Muscle layer of colon (tissue), 2 donors: ENCODE measurements around the gene NFYC.

Experiments
- H3K27ac ChIP-seq: one replicate; pipeline ENCODE4 v1.7.0; 2013; ENCODE audit warnings: low read depth, mild to moderate bottlenecking, low read length, moderate library complexity
- H3K27me3 ChIP-seq, 2 donors: one replicate each; pipeline ENCODE4 v1.7.0; 2013; ENCODE audit warnings: low read length in 2 of 2, mild to moderate bottlenecking in 2 of 2; ENCODE audit not compliant: insufficient read depth in 2 of 2, control insufficient read depth in 1 of 2
- H3K36me3 ChIP-seq: one replicate; pipeline ENCODE4 v1.7.0; 2013; ENCODE audit warnings: mild to moderate bottlenecking, low read length; ENCODE audit not compliant: insufficient read depth
- H3K4me1 ChIP-seq: one replicate; pipeline ENCODE4 v1.7.0; 2013; ENCODE audit warnings: mild to moderate bottlenecking, low read length; ENCODE audit not compliant: insufficient read depth
- H3K4me3 ChIP-seq, 2 donors: one replicate each; pipeline ENCODE4 v1.7.0; 2013; ENCODE audit warnings: low read length in 2 of 2, low read depth in 1 of 2, mild to moderate bottlenecking in 1 of 2, moderate library complexity in 1 of 2
- H3K9ac ChIP-seq: one replicate; pipeline ENCODE4 v1.7.0; 2013; ENCODE audit warnings: low read length
- H3K9me3 ChIP-seq: one replicate; pipeline ENCODE4 v1.7.0; 2013; ENCODE audit warnings: mild to moderate bottlenecking, low read length
- donor health status: abdominal sarcoma.
- donor health status: Adenocarcinoma of cecum.

Gene NFYC

DNA sequence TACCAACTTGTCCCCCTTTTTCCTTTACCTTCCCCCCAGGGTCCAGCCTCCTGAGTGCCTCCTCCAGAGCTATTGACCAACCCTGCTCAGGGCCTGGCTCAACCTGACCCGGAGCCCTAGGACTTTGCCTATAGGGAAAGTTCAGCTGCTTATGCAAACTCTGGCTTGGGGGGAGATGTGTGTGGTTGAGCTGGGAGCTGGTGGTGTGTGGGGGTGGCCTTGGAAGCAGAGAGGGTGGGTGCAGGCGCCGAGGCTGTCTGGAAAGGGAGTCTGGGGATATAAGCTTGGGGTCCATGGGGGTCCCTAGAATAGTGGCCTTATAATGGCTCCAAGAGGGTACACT is 106.1 kb downstream of the NFYC start:
- Histone ChIP-seq H3K4me1 (peaks cover 65% of the 10 kb centered on the region), H3K9me3 (no peaks in the 10 kb centered on the region), H3K27ac (peak overlapping the region; percentile 83), H3K4me3 (peak overlapping the region in 1 of 2 donors; percentile 31), H3K9ac (peak overlapping the region; percentile 64), H3K27me3 (no peaks in the 10 kb centered on the region), H3K36me3 (peaks cover 5% of the 10 kb centered on the region)

DNA sequence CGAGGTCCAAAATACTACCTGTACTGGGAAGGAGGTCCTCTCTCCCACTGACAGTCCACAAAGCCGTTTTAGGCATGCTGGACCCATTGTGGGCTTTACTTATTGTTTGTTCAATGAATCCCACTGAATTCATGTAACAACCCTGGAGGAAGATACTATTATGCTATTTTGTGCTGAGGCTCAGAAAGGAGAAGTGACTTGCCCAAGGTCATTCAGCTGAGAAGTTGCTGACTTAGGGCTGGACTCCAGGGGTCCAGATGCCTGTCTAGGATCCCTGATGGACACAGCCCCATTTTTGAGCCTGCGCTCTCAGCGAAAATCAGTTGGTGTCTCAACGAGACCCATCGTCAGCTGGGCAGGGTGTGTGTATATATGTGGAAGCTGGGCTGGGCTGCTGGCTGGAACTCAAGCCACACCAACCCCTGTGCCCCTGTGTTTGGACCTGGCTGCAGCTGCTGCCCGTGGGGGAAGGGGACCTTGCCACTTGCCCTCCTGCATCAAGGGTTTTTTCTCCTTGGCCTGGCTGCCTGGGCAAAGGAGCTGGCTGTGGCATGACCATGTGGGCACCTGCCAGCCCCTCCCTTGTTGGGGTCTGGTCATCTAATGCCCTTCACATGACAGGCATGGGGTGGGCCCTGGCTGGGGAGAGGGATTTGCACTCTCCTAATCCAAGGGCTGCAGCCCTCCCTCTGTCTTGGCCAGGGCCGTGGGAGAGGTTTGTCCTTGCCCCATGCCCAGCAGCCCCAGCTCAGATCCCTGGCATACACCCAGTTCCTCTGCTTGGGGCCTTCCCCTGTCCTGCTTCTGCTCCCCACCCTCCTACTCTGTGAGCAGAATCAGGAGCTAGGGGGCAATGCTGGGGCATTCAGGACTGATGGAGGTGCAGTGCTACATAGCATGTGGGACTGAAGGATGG is 107.1 kb downstream of the NFYC start:
- Histone ChIP-seq H3K9ac (peak overlapping the region; percentile 31), H3K27me3 (no peaks in the 10 kb centered on the region), H3K4me1 (peaks cover 68% of the 10 kb centered on the region), H3K36me3 (peaks cover 1% of the 10 kb centered on the region), H3K27ac (peak overlapping the region; percentile 83), H3K9me3 (no peaks in the 10 kb centered on the region), H3K4me3 (peak overlapping the region in 1 of 2 donors; percentile 31)

DNA sequence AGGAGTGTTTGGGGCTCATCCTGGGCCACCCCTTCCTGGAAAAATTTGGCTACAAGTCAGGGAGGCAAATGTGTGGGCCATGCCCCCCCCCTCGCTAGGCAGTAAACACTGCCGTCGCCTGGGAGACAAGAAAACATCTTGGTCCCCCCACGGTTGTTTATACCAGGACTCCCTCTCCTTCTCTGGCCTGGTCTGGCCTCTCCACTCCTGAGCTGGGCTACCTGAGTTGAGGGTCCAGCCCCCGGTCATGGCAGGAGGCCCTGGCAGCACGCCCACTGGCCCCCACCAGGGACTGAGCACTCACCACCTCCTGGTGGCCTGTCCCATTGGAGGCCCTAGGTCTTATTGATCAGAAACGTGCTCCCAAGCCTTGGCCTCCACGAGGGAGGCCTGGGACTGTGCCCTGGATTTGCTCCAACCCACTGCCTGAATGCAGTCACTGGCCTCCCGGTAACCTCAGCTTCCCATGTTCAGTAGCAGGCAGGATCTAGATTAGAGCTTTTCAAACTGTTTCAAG is 107.9 kb downstream of the NFYC start:
- Histone ChIP-seq H3K9me3 (no peaks in the 10 kb centered on the region), H3K27me3 (no peaks in the 10 kb centered on the region), H3K9ac (peak overlapping the region; percentile 20), H3K4me3 (peak overlapping the region in 1 of 2 donors; percentile 15), H3K4me1 (peaks cover 68% of the 10 kb centered on the region), H3K36me3 (no peaks in the 10 kb centered on the region), H3K27ac (peak overlapping the region; percentile 83)

DNA sequence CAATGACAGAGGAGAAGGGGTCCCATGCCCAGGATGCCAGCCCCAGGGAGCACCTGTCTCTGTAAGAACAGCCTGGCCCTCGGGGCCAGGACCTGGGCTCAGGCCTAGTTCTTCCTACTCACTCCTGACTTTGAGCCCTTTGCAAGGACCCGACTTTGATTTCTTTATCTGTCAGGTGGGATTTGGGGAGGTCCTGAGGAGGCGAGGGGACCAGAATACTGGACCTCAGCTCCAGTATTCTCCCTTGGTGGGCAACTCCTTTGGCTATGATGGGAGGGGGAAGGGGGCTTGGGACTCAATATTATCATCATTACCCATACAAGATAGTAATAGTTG is 110.2 kb downstream of the NFYC start:
- Histone ChIP-seq H3K9ac (peak overlapping the region; percentile 66), H3K27ac (peak overlapping the region; percentile 84), H3K4me3 (peak overlapping the region in 1 of 2 donors; percentile 62), H3K4me1 (peaks cover 73% of the 10 kb centered on the region), H3K36me3 (no peaks in the 10 kb centered on the region), H3K27me3 (no peaks in the 10 kb centered on the region), H3K9me3 (no peaks in the 10 kb centered on the region)

DNA sequence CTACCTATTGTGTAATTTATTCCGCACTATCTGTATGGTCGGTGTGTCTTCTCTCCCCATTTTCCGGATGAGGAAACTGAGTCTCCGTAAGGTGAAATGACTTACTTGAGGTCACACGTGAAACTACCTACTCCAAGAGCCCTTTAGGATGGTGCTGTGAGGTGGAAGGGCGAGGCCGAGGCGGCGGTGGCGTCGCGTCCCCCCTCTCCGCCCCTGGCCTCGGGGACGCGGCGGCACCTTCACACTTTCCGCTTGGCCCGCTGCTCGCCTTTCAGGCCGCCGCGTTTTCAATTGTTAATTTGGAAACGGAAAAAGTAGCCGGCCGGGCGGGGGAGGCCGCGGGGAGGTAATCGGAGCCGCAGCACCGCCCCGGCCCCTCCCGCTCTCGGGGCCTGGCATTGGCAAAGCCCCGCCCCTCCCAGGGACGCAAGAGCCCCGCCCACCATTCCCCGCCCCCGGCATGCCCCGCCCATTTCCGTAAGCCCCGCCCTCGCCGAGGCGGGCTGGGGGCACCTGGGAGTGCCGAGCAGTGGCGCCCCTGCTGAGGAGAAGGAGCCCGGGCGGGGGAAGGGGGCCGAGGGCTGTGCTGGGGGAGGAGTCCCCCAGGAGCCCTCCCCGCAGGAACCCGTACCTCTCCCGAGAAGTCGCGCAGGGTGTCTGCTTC is 110.7 kb downstream of the NFYC start:
- no peaks in the 10 kb centered on the region for H3K9me3 ChIP-seq
- H3K4me1 ChIP-seq, result peaks cover 74% of the 10 kb centered on the region
- peak overlapping the region; percentile 84 for H3K27ac ChIP-seq
- no peaks in the 10 kb centered on the region for H3K36me3 ChIP-seq
- H3K27me3 ChIP-seq, result no peaks in the 10 kb centered on the region
- H3K9ac ChIP-seq, result peak overlapping the region; percentile 66
- peak overlapping the region in 1 of 2 donors; percentile 62 for H3K4me3 ChIP-seq

DNA sequence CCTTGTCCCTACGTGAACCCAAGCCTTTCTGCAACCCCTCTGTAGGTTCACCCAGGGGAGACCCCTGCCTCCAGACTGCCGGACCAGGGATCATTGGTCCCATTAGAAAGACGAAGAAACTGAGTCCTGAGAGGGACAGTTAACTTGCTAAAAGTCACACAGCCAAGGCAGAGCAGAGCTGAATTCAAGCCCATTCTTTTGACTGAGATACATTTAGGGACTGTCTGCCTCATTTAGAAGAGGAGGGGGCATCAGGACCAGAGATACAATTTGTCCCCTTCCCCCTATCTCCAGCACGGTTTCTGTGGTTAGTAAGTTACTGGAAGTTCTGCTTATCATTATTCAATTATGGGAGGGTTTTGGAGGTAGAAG is 111.2 kb downstream of the NFYC start:
- peaks cover 74% of the 10 kb centered on the region for H3K4me1 ChIP-seq

DNA sequence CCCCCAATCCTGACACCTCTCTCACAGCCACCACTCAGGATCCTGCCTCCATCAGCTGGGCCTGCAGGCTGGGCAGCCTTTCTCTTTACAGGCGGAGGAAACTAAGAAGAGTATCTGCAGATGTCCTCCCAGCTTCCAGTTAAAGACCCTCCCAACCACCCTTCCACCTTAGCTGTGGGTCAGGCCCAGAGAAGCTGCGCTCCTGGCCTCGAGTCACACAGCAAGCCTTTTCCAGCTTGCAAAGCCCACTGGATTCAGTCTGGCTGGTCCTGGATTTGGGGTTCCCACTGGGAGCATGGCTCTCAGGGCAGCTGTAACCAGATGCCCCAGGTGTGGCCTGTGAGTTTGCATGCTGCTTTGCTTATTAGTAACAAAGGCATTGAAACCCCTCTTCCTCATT is 111.9 kb downstream of the NFYC start:
- Histone ChIP-seq H3K4me3 (no peak overlapping the region), H3K36me3 (no peaks in the 10 kb centered on the region), H3K27ac (peak overlapping the region; percentile 84), H3K4me1 (peaks cover 74% of the 10 kb centered on the region), H3K27me3 (no peaks in the 10 kb centered on the region), H3K9ac (no peak overlapping the region), H3K9me3 (no peaks in the 10 kb centered on the region)

More for the DNA sequence above, 111.2 kb downstream of the NFYC start:
- H3K27ac ChIP-seq, result peak overlapping the region; percentile 84
- H3K9me3 ChIP-seq, result no peaks in the 10 kb centered on the region
- no peak overlapping the region for H3K9ac ChIP-seq
- H3K4me3 ChIP-seq, result no peak overlapping the region
- no peaks in the 10 kb centered on the region for H3K27me3 ChIP-seq
- H3K36me3 ChIP-seq, result no peaks in the 10 kb centered on the region

DNA sequence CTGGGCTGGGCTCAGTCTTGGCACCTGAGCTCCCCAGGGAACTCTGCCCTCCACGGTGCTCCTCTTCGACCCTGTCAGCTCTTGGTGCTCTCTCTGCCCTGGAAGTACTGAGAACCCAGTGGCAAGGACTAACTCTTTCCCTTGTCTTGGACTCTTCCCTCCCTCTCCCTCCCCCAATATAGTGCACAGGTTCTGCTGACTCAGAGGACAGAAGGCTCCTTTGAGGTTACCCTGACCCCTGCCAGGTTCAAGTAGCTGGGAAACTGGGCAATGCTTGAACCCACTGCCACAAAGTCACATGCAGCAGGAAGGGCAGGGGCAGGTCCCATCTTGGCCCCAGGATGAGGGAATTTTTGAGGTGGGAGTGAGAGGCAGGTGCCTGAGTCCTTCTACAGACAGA is 112.4 kb downstream of the NFYC start:
- Histone ChIP-seq H3K27me3 (no peaks in the 10 kb centered on the region), H3K4me1 (peaks cover 72% of the 10 kb centered on the region), H3K9me3 (no peaks in the 10 kb centered on the region), H3K36me3 (no peaks in the 10 kb centered on the region), H3K9ac (no peak overlapping the region), H3K27ac (no peak overlapping the region), H3K4me3 (no peak overlapping the region)

DNA sequence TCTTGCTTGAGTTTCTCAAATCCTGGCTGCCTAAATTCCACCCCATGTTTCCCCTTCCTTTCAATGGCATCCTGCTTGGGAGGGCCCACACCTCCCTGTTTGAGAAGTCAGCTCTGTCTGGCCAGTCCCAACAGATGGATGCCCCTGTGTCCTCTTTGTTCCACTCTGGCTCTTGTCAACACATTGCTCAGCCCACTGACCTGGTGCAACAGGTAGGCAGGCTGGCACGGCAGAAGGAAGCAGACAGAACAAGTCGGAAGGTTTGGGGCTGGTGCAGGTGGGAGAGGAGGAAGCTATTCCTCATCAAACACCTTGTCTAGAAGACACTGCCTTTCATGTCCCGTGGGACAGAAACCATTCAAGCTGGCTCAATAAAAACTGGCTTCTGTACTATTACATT is 114.7 kb downstream of the NFYC start:
- Histone ChIP-seq H3K4me3 (no peak overlapping the region), H3K9me3 (no peaks in the 10 kb centered on the region), H3K36me3 (no peaks in the 10 kb centered on the region), H3K9ac (no peak overlapping the region), H3K27me3 (no peaks in the 10 kb centered on the region), H3K27ac (peak overlapping the region; percentile 69), H3K4me1 (peaks cover 49% of the 10 kb centered on the region)

DNA sequence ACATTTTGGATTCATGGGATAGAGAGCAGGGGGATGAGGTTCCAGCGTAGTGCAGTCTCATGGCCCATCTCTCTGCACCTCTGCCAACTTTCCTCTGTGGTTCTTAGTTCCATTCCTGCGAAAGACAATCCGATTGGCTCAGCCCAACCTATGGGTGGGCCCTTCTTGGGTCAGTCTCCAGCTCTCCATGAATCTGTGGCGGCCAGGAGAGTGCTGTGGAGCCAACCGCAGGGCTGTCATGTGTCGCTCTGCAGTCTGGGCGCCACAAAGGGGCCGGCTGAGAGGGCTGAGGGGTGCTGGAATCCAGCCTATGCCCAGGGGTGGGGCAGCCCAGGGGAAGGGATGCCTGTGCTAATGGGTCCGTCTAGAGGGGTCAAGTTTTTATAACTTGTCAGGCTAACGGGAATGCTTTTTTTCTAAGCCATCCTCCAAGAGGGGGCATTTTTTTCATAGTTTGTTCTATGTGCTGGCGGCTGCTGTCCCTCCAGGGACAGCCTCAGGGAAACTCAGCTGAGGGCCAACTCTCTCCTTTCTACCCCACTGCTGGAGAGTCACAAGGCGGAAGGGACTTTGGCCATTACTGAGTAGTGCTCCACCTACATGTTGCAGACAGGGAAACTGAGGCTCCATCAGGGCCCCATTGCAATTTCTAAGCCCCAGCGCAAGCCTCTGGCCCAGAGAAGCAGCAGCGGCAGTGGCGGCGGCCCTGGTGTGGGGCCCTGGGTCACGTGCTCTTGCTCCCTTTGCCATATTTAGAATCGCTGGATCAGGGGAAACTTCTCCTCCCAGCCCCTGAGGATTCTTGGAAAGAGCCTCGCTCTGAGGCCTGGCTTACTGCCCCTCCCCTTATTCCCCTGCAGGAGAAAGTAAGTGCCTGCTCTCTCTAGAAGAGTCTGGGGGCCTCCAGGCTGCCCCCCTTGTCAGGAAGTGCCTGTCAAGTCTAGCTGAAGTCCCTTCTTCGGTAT is 115.5 kb downstream of the NFYC start:
- peaks cover 41% of the 10 kb centered on the region for H3K4me1 ChIP-seq
- no peak overlapping the region for H3K9ac ChIP-seq
- peak overlapping the region in 1 of 2 donors; percentile 31 for H3K4me3 ChIP-seq
- H3K9me3 ChIP-seq, result no peaks in the 10 kb centered on the region
- no peaks in the 10 kb centered on the region for H3K36me3 ChIP-seq
- peak overlapping the region; percentile 69 for H3K27ac ChIP-seq
- no peaks in the 10 kb centered on the region for H3K27me3 ChIP-seq

DNA sequence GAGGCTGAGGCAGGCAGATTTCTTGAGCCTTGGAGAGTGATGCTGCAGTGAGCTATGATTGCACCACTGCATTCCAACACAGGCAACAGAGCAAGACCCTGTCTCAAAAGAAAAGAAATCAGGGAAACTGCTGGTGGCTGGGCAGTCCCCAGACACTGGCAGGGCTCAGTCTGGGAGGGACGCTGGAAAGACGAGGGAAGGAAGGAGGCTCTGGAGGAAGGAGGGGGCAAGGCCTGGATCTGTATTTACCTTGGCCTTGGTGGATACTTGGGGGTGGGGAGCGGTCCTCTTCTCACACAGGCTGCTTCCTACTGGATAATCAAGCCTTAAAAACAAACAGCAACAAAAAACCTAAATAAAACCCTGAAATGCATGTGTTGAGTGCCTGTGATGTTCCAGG is 116.5 kb downstream of the NFYC start:
- Histone ChIP-seq H3K9ac (no peak overlapping the region), H3K4me3 (no peak overlapping the region), H3K27me3 (no peaks in the 10 kb centered on the region), H3K27ac (peak overlapping the region; percentile 69), H3K4me1 (peaks cover 35% of the 10 kb centered on the region), H3K36me3 (no peaks in the 10 kb centered on the region), H3K9me3 (no peaks in the 10 kb centered on the region)
